ENCODE data around the gene ABI1. TPM values are rescaled to one million over a fixed set of nuclear protein-coding genes. Genes with fewer than 3 reads are reported as not detected.

The ABI1 gene
- total RNA-seq, 1 experiment from 2014 or later, result 36.9 TPM

DNA sequence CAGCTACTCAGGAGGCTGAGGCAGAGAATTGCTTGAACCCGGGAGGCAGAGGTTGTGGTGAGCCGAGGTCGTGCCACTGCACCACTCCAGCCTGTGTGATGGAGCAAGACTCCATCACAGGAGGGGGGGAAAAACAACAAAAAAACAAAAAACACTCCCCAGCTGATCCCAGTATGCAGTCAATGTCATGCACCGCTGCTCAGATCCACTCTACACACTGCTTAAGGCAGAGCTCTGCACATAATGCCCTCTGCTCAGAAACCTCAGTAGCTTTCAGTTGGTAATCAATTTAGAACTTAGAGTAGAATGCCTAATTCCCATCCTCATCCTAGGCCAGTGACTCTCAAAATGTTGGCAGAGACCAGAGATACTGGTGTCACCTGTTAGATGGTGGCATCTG, 119.4 kb downstream of the ABI1 start:
- Histone ChIP-seq H3K4ac (ENCODE audit: low read depth, low read length) (no peak overlapping the region), H3K56ac (ENCODE audit: insufficient read length, low read depth, low read length) (no peak overlapping the region), H2AK5ac (ENCODE audit: insufficient read length, low read length) (no peak overlapping the region), H3K9ac (ENCODE audit: extremely low read depth, insufficient read length, low read length) (no peak overlapping the region), H3K27me3 (ENCODE audit: insufficient read depth, low read length) (no peaks in the 10 kb centered on the region), H4K5ac (ENCODE audit: insufficient read length, low read depth, low read length) (no peak overlapping the region), H2BK20ac (ENCODE audit: low read depth, low read length, poor library complexity, severe bottlenecking) (no peak overlapping the region), H3K23me2 (ENCODE audit: insufficient read length, low read depth, low read length, poor library complexity, severe bottlenecking) (no peaks in the 10 kb centered on the region), H4K91ac (ENCODE audit: insufficient read length, low read depth, low read length) (no peak overlapping the region), H3T11ph (ENCODE audit: low read length) (no peak overlapping the region), H2BK15ac (ENCODE audit: low read depth, low read length) (no peak overlapping the region), H3K27ac (ENCODE audit: insufficient read length, low read depth, low read length) (no peak overlapping the region), H3K9me3 (ENCODE audit: control insufficient read depth, low read depth, low read length) (no peaks in the 10 kb centered on the region), H2BK12ac (ENCODE audit: insufficient read length, low read depth, low read length) (no peak overlapping the region), H3K4me2 (ENCODE audit: insufficient read depth, insufficient read length, low read length) (no peak overlapping the region), H2BK5ac (ENCODE audit: insufficient read length, low read length) (no peak overlapping the region), H4K8ac (replicated peaks; ENCODE audit: insufficient read length, low read depth, low read length) (no peak overlapping the region), H3K23ac (ENCODE audit: insufficient read length, low read depth, low read length) (no peak overlapping the region), H3K14ac (ENCODE audit: insufficient read depth, low read length) (no peak overlapping the region), H4K20me1 (ENCODE audit: control insufficient read depth, insufficient read depth, insufficient read length) (no peaks in the 10 kb centered on the region), H3K18ac (ENCODE audit: insufficient read length, low read depth, low read length) (no peak overlapping the region), H2BK120ac (ENCODE audit: low read depth, low read length, poor library complexity, severe bottlenecking) (no peak overlapping the region), H3K79me2 (ENCODE audit: insufficient read depth, low read length) (no peaks in the 10 kb centered on the region), H2AFZ (ENCODE audit: low read length) (no peak overlapping the region), H3K79me1 (ENCODE audit: insufficient read depth, low read depth, low read length, poor library complexity, severe bottlenecking) (no peaks in the 10 kb centered on the region), H3K4me1 (ENCODE audit: insufficient read depth, low read length) (no peaks in the 10 kb centered on the region)
- Mint-ChIP-seq H3K27ac (0 out of 7 replicates have a peak overlapping the region, but pooled peaks of 1 of the 3 experiments have one; percentile 44), H3K4me1 (peaks cover 11% of the 10 kb centered on the region in 2 experiments), H3K36me3 (ENCODE audit: insufficient read depth in 1 of 3, low read depth in 3 of 3) (peaks cover 28 to 84% (median 56%) of the 10 kb centered on the region in 3 experiments), H3K9me3 (no peaks in the 10 kb centered on the region), H3K27me3 (ENCODE audit: low read depth) (no peaks in the 10 kb centered on the region), H3K4me3 (no peak overlapping the region)
- TF ChIP-seq, protein P1, sequence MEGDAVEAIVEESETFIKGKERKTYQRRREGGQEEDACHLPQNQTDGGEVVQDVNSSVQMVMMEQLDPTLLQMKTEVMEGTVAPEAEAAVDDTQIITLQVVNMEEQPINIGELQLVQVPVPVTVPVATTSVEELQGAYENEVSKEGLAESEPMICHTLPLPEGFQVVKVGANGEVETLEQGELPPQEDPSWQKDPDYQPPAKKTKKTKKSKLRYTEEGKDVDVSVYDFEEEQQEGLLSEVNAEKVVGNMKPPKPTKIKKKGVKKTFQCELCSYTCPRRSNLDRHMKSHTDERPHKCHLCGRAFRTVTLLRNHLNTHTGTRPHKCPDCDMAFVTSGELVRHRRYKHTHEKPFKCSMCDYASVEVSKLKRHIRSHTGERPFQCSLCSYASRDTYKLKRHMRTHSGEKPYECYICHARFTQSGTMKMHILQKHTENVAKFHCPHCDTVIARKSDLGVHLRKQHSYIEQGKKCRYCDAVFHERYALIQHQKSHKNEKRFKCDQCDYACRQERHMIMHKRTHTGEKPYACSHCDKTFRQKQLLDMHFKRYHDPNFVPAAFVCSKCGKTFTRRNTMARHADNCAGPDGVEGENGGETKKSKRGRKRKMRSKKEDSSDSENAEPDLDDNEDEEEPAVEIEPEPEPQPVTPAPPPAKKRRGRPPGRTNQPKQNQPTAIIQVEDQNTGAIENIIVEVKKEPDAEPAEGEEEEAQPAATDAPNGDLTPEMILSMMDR (conservative IDR thresholded peaks at IDR 0.05), result no peak
- DNase-seq, result no peak
- WGBS (ENCODE audit: extremely low coverage, insufficient read length, low lambda C conversion rate), result no CpG with 5 or more reads among the region's 4 CpGs

All from H9 (cell line).